ENCODE measurements around the gene IL12RB1.

IL12RB1 gene

DNA sequence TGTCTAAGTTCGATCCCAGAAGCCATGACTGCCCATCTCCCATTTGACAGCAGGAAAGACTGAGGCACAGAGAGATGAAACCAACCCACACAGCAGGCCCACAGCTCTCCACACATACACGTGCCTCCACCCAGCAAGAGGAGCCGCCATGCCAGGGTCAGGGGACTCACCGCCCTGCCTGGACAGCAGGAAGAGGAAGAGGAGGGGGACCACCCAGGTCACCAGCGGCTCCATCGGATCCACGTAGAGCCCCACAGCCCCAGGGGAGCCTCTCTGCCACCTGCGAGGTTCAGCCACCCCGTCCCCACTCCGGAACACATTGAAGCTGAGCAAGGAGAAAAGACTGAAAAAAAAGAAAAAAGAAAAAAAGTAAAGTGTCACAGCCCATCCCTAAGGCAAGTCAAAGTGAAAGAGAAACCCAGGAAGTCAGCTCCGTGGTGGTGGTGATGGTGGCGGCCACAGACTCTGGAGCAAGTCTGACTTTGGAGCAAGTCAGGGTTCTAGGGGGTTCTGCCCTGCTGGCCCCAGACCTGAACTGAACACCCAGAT is at the start of gene IL12RB1:
IL12RB1 (minus strand) TSS at position 345 of the 549 bp plus-strand sequence; CDS start at position 234, 111 bp downstream.
- no peak for DNase-seq (ENCODE audit: low spot score in 2 of 2)
- no peaks in the 10 kb centered on the region for H3K27me3 ChIP-seq (ENCODE audit: low read depth)
- H3K9me3 ChIP-seq = no peaks in the 10 kb centered on the region
- no peaks in the 10 kb centered on the region for H3K4me1 ChIP-seq
- in situ Hi-C loops (cut with MboI; ENCODE audit: low sequenced_read_pairs) = no loop called here
- no peaks in the 10 kb centered on the region for H3K36me3 ChIP-seq (replicated peaks)
- H3K4me3 ChIP-seq = no peak within 1 kb of the TSS

DNA sequence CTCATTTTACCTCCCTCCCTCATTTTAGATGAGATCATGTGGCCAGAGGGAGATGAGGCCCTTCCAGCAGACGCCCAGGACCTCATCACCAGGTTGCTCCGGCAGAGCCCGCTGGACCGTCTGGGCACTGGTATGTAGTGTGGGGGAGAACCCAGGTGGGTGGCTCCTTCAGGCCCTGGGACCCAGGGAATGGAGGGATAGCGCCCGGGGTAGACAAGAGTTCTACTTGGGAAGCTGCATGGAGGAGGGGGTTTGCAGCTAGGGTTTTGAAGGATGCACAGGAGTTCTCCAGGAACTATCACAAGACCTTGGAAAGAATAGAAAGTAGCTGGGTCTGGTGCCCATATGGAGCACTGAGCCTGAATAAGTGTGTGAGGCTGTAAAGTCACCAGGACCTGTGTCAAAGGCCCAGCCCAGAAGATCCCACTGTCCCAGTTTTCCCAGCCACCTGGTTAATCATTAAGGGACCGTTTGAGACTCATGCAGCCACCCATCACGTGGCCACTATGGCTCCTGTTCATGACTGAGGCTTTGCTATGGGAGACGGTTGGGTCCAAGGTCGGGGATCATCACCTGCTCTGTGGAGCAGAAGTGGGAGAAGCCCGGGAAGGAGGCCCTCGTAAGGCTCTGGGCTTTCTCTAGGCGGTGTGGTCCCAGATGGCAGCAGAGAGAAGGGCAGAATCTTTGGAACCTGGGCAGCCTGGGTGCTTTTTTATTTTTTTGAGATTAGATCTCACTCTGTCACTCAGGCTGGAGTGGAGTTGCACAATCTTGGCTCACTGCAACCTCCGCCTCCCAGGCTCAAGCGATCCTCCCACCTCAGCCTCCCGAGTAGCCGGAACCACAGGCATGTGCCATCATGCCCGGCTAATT is 49.2 kb upstream of the IL12RB1 start:
- Histone ChIP-seq H3K36me3 (replicated peaks) (peaks cover 42% of the 10 kb centered on the region), H3K27me3 (ENCODE audit: low read depth) (no peaks in the 10 kb centered on the region), H3K4me1 (no peaks in the 10 kb centered on the region), H3K4me3 (no peak overlapping the region), H3K9me3 (no peaks in the 10 kb centered on the region)
- DNase-seq (ENCODE audit: low spot score in 2 of 2) = no peak
- in situ Hi-C loops (cut with MboI; ENCODE audit: low sequenced_read_pairs) = no loop called here

DNA sequence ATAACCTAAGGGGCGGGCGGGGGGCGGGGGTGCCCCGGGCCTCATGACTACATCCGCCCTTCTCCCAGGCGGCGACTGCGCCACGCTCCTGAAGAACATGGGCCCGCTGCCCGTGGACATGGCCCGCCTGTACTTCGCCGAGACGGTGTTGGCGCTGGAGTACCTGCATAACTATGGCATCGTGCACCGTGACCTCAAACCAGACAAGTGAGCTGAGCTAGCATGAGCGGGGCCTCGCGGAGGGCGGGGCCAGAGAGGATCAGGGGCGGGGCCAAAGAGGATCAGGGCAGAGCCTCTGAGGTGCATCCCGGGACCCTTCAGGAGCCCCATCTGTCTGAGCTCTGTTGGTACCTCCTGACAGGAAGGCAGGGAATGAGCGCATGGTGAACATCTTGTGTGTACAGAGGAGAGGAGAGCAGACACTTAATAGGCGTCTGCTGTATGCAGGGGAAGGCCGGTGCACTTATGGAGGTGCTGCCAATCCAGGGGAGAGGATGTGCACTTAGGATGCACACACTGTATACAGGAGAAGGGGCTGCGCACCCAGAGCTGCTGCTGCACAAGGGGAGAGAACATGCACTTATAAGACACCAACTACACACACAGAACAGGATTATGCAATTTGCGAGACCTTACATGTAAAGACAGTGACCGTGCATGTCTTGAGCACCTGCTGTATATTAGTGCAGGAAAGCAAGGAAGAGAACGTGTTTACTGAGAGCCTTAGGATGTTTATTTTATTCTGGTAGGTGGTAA is 45.3 kb upstream of the IL12RB1 start:
- Histone ChIP-seq H3K4me3 (no peak overlapping the region), H3K36me3 (replicated peaks) (peaks cover 38% of the 10 kb centered on the region), H3K9me3 (no peaks in the 10 kb centered on the region), H3K4me1 (no peaks in the 10 kb centered on the region), H3K27me3 (ENCODE audit: low read depth) (no peaks in the 10 kb centered on the region)
- in situ Hi-C loops (cut with MboI; ENCODE audit: low sequenced_read_pairs) = no loop called here
- peak in 1 of 2 experiments; percentile 67 for DNase-seq (ENCODE audit: low spot score in 2 of 2)

DNA sequence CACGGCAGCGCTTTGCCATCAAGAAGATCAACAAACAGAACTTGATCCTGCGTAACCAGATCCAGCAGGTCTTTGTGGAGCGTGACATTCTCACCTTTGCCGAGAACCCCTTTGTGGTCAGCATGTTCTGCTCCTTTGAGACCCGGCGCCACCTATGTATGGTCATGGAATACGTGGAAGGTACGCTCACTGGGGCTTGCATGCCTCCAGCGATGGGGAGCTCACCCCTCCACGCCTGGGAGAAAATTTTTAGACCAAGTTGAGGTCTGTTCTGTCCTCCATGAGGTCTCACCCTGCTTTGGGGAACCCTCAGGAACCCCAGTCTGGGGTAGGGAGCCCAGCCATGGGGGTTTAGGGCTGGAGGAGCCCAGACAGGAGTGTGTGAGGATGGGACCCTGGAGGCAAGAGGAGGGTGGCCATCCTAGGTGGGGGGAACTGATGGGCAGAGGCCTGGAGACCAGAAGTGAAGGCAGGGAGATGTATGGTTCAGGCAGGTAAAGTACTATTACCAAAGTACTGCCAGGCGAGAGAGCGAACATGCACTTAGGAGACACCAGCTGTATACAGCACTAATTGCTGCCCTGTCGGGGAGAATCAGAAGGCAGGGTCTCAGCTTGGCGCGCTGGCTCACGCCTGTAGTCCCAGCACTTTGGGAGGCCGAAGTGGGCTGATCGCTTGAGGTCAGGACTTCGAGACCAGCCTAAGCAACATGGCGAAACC is 43.9 kb upstream of the IL12RB1 start:
- in situ Hi-C loops (cut with MboI; ENCODE audit: low sequenced_read_pairs) = no loop called here
- no peak for DNase-seq (ENCODE audit: low spot score in 2 of 2)
- Histone ChIP-seq H3K4me3 (no peak overlapping the region), H3K27me3 (ENCODE audit: low read depth) (no peaks in the 10 kb centered on the region), H3K9me3 (no peaks in the 10 kb centered on the region), H3K4me1 (no peaks in the 10 kb centered on the region), H3K36me3 (replicated peaks) (peaks cover 42% of the 10 kb centered on the region)

DNA sequence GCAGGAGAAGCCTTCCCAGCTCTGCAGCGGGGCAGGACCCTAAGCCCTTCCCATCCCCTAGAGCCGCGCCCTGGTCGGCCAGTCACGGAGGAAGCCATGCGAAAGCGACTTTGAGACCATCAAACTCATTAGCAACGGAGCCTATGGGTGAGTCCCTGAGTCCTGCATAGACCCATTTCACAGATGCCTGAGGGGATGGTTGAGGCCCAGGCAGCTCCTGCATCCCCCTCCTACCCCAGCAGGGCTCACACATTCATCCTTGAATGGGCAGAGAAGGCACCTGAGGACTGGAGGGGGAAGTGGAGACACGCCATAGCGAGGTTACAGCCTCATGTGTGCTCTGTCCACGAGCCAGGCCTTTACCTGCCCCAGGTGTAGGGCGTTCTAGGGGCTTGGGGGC is 42.1 kb upstream of the IL12RB1 start:
- Histone ChIP-seq H3K9me3 (no peaks in the 10 kb centered on the region), H3K36me3 (replicated peaks) (peaks cover 41% of the 10 kb centered on the region), H3K27me3 (ENCODE audit: low read depth) (no peaks in the 10 kb centered on the region), H3K4me1 (no peaks in the 10 kb centered on the region), H3K4me3 (no peak overlapping the region)
- in situ Hi-C loops (cut with MboI; ENCODE audit: low sequenced_read_pairs) = no loop called here
- no peak for DNase-seq (ENCODE audit: low spot score in 2 of 2)

DNA sequence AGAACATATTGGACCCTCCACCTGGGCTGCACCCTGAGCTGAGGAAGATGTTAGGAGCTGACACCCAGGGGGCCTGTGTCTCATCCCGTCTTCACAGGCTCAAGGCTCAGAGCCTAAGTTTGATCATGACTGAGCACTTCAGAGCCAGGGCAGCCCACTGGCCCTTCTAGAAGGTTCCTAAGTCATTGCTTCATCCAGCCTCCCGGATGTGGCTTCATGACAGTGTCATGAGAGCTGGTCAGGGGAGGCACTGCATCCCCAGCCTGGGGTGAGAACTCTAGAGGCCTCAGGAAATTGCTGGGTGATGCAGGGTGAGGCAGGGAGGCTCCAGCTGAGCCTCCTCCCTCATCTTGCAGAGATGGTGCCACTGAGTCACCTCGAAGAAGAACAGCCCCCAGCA is 41.3 kb upstream of the IL12RB1 start:
- in situ Hi-C loops (cut with MboI; ENCODE audit: low sequenced_read_pairs) = no loop called here
- H3K36me3 ChIP-seq (replicated peaks) = peaks cover 40% of the 10 kb centered on the region

DNA sequence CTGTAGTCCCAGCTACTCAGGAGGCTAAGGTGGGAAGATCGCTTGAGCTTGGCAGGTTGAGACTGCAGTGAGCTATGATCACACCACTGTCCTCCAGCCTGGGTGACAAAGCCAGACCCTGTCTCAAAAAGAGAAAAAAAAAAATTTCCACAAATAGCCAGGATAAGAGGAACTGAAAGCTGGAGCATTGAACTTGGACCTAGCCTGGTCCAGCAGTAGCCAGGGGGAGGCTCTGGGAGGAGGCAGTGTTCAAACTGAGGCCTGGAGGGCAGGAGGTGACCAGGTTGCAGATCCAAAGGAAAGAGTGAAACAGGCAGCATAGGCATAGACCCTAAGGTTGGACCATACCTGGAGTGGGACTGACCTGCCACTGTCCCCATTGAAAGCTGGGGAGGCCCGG is 39.4 kb upstream of the IL12RB1 start:
- in situ Hi-C loops (cut with MboI; ENCODE audit: low sequenced_read_pairs) = no loop called here
- Histone ChIP-seq H3K27me3 (ENCODE audit: low read depth) (no peaks in the 10 kb centered on the region), H3K4me3 (no peak overlapping the region), H3K4me1 (no peaks in the 10 kb centered on the region), H3K9me3 (no peaks in the 10 kb centered on the region), H3K36me3 (replicated peaks) (peaks cover 34% of the 10 kb centered on the region)
- DNase-seq (ENCODE audit: low spot score in 2 of 2) = no peak

More for the DNA sequence above, 41.3 kb upstream of the IL12RB1 start:
- no peaks in the 10 kb centered on the region for H3K9me3 ChIP-seq
- H3K4me1 ChIP-seq = no peaks in the 10 kb centered on the region
- DNase-seq (ENCODE audit: low spot score in 2 of 2) = no peak
- no peak overlapping the region for H3K4me3 ChIP-seq
- H3K27me3 ChIP-seq (ENCODE audit: low read depth) = no peaks in the 10 kb centered on the region

DNA sequence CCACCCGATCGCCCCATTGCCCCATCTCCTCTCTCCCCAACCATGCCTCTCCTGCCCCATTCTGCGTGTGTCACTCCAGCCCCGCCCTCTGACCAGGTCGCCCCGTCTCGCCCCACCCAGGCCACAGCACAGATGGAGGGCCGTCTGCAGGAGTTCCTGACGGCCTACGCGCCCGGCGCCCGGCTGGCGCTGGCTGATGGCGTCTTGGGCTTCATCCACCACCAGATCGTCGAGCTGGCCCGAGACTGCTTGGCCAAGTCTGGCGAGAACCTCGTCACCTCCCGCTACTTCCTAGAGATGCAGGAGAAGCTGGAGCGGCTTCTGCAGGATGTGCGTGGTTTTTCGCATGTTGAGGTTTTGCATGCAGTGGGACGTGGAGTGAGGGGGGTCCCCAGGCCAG is 37.1 kb upstream of the IL12RB1 start:
- no peak for DNase-seq (ENCODE audit: low spot score in 2 of 2)
- in situ Hi-C loops (cut with MboI; ENCODE audit: low sequenced_read_pairs) = no loop called here
- Histone ChIP-seq H3K9me3 (no peaks in the 10 kb centered on the region), H3K4me1 (peaks cover 2% of the 10 kb centered on the region; the same call in 1 of the 2 replicates), H3K36me3 (replicated peaks) (peaks cover 20% of the 10 kb centered on the region), H3K27me3 (ENCODE audit: low read depth) (no peaks in the 10 kb centered on the region), H3K4me3 (no peak overlapping the region)

DNA sequence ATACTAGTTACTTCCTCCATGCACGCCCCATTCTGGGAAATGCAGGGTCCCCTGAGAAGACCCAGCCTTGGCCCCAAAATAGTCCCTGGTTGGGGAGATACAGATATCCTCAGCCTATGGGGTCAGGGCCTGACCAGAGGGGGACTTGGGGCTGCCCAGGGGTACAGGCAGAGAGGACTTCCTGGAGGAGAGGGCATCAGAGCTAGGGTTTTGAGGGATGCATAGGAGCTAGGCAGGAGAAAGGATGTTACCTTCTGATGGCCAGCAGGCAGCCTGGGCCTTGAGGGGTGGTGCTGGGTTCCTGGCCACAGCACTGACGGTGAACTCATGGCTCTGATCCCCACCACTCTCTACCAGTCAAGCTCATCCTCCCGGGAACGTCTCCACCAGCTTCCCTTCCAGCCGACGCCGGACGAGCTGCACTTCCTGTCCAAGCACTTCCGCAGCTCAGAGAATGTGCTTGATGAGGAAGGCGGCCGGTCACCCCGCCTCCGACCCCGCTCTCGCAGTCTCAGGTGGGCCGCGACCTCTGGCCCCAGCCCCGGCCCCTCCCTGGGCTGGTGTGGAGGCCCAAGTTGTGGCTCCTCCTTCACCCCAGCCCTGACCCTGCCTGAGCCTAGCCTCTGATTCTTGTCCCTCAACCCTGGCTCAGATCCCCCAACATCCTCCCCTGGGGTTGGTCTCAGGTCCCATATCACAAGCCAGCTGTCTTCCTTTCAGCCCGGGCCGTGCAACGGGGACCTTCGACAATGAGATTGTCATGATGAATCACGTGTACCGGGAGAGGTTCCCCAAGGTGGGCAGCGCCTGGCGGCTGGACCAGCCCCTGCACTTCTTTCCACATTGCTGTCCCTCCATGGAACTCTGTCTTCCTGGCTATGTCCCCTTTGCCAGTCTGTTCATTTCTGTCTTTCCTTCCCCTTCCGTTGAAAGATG is 36.4 kb upstream of the IL12RB1 start:
- Histone ChIP-seq H3K4me1 (peaks cover 9% of the 10 kb centered on the region), H3K4me3 (no peak overlapping the region), H3K9me3 (no peaks in the 10 kb centered on the region), H3K27me3 (ENCODE audit: low read depth) (no peaks in the 10 kb centered on the region), H3K36me3 (replicated peaks) (peaks cover 18% of the 10 kb centered on the region)
- in situ Hi-C loops (cut with MboI; ENCODE audit: low sequenced_read_pairs) = no loop called here
- DNase-seq (ENCODE audit: low spot score in 2 of 2) = no peak

DNA sequence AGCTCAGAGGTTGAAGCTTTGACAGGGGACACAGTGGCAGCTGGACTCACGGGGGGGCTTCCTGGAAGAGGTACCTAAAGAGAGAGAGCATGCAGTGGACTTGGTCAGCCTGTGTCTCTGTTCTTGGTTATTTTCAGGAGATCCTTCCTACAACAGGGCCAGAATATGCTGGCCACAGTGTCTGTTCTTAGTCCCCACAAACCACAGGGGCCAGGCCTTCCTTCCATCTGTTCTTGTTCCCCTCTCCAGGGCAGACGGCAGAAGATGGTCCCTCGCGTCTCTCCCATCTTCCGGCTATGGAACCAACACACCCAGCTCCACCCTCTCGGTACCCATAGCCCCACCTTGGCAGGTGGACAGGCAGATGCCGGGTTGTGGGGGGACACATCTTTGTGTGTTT is 35.7 kb upstream of the IL12RB1 start:
- no peak for DNase-seq (ENCODE audit: low spot score in 2 of 2)
- peaks cover 18% of the 10 kb centered on the region for H3K36me3 ChIP-seq (replicated peaks)
- H3K9me3 ChIP-seq = no peaks in the 10 kb centered on the region
- in situ Hi-C loops (cut with MboI; ENCODE audit: low sequenced_read_pairs) = no loop called here
- no peak overlapping the region for H3K4me3 ChIP-seq
- H3K4me1 ChIP-seq = peaks cover 11% of the 10 kb centered on the region
- no peaks in the 10 kb centered on the region for H3K27me3 ChIP-seq (ENCODE audit: low read depth)

DNA sequence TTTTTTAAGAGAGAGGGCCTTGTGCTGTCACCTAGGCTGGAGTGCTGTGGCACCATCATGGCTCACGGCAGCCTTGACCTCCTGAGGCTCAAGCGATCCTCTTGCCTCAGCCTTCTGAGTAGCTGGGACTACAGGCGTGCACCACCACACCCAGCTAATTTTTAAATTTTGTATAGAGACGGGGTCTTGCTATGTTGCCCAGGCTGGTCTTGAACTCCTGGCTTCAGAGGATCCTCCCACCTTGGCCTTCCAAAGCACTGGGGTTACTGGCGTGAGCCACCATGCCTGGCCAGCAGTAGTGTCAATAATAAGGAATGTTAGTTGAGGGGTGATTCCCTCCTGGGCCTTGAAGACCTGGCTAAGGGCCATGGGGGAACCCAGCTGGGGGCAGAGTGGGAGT is 34.4 kb upstream of the IL12RB1 start:
- H3K27me3 ChIP-seq (ENCODE audit: low read depth) = no peaks in the 10 kb centered on the region
- in situ Hi-C loops (cut with MboI; ENCODE audit: low sequenced_read_pairs) = no loop called here
- H3K4me1 ChIP-seq = peaks cover 15% of the 10 kb centered on the region
- DNase-seq (ENCODE audit: low spot score in 2 of 2) = no peak
- H3K9me3 ChIP-seq = no peaks in the 10 kb centered on the region
- no peak overlapping the region for H3K4me3 ChIP-seq
- H3K36me3 ChIP-seq (replicated peaks) = peaks cover 15% of the 10 kb centered on the region

DNA sequence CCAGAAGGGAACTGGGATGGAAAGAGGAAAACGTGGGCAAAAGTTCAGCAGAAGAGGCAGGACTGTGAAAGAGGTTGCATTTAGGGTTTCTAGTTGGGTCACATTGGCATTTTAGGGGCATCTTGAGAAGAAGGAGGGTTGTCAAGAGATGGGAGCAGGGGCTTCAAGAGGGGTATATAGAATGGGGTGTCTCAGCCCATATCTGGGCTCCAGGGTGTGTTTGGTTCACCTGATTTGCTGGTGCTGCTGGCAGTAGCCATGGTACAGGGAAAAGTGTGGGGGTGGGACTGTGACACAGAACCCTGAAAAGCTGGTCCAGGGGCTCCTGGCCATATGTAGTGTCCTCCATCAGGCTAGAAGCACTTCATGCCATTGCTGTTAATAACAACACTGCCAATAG is 33.4 kb upstream of the IL12RB1 start:
- Histone ChIP-seq H3K36me3 (replicated peaks) (peaks cover 14% of the 10 kb centered on the region), H3K4me3 (no peak overlapping the region), H3K4me1 (peaks cover 15% of the 10 kb centered on the region)

DNA sequence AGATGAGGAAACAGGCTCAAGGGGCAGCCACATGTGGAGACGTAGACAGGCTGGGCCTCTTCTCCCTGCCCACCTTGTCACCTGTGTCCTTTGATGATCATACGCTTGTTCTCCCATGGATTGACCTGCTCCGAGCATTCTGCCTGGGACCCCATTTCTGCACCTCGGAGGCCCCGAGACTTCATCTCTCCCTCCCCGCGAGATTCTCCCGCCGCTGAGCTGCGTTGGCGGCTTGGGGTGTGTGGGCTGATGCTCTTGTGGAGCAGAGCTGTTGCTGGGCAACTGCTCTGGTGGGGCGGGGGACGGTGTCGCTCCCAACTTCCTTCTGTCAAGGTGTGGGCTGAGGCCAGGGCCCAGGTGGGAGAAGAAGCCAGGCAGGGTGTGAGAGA is 33.0 kb upstream of the IL12RB1 start:
- no peaks in the 10 kb centered on the region for H3K27me3 ChIP-seq (ENCODE audit: low read depth)
- in situ Hi-C loops (cut with MboI; ENCODE audit: low sequenced_read_pairs) = no loop called here
- H3K36me3 ChIP-seq (replicated peaks) = peaks cover 12% of the 10 kb centered on the region
- peaks cover 15% of the 10 kb centered on the region for H3K4me1 ChIP-seq
- DNase-seq (ENCODE audit: low spot score in 2 of 2) = no peak
- H3K4me3 ChIP-seq = no peak overlapping the region
- H3K9me3 ChIP-seq = no peaks in the 10 kb centered on the region

More for the DNA sequence above, 33.4 kb upstream of the IL12RB1 start:
- Histone ChIP-seq H3K9me3 (no peaks in the 10 kb centered on the region), H3K27me3 (ENCODE audit: low read depth) (no peaks in the 10 kb centered on the region)
- in situ Hi-C loops (cut with MboI; ENCODE audit: low sequenced_read_pairs) = no loop called here
- no peak for DNase-seq (ENCODE audit: low spot score in 2 of 2)

All from HAP-1 (cell line).